Kidney glomerular epithelial cell (primary cell): ENCODE results near the gene CYYR1.

Experiments used
- DNase-seq: peaks from one replicate; lab custom pipeline; 2025; lab: John Stamatoyannopoulos, UW

Gene CYYR1

DNA sequence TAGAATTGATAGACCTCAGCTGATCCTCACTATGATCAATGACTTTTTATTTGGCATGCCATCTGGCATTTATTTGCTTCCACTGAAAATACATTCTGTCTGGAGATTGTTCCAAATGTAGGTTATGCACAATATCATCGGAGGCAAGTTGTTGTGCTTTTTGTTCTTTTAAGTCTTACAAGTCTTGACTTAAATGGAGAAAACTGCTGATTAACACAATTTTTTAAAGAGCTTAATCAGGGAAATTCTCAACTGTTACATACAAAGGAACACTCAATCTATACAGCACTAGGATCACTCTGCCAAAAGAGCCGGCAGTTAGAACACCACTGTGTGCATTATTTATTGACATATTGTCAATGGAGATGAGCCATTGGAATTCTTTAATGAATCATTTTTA lies 19.2 kb downstream of the CYYR1 start:
- no peak for DNase-seq

DNA sequence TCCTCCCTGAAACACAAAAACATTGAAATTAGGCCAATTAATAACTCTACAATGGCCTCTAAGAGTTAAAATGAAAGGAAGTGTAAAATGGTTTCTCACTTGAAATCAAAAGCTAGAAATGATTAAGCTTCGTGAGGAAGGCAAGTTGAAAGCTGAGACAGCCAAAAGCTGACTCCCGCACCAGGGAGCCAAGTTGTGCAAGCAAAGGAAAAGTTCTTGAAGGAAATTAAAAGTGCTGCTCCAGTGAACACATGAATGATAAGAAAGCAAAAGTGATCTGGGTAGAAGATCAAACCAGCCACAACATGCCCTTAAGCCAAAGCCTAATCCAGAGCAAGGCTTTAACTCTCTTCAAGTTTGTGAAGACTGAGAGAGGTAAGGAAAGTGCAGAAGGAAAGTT lies 22.8 kb downstream of the CYYR1 start:
- DNase-seq = peak; percentile 33

DNA sequence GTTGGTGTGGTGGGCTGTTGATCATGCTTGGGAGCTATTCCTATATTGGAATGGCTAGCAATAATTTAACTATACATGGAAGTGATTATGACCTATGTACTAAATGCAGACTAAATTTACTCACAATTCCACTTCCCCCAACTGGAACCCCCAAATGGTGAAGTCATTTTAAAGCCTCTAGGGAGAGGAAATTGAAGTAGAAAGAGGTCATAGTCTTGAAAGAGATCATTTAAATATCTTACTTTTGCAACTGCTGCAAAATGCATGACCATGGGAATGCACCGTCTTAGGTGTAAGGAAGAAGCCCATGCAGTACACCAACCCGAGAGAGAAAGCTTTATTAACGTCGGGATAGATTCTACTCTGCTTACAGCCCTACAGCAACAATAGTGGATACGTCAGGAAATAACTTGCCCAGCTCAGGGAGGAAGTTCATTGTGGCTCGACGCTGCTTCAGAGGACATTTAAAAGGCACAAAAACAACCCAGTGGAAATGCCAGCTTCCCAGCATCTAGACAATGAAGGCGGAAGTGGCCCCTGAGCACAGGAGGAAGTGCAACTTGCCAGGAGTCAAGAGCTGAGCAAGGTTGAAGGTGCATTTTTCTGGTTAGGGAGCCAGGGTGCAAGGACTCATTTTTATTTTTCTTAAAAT lies 26.5 kb downstream of the CYYR1 start:
- no peak for DNase-seq

DNA sequence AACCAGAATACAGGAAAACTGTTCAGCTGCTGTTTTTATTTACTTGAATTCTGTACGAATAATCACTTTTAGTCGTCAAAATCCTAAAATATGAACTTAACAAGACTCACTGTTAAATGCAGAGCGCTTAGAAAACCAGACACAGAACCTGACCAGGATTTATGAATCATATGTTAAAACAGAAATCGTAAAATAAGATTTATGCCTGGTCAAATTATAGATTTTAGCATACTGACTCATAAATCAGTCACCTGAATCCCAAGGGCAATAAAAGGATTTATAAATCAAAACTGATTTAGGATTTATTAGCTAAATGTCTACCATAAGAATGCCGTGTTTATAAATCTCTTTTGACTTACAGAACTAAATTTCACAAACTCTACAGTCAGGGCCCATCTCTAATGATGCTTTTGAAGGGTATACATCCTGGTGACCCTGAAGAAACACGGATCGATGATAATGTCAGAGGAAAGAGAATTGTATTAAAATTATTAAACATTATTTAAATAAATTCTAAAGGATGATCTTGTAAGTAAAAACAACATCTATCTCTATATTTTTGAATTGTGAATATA lies 28.8 kb downstream of the CYYR1 start:
- no peak for DNase-seq

DNA sequence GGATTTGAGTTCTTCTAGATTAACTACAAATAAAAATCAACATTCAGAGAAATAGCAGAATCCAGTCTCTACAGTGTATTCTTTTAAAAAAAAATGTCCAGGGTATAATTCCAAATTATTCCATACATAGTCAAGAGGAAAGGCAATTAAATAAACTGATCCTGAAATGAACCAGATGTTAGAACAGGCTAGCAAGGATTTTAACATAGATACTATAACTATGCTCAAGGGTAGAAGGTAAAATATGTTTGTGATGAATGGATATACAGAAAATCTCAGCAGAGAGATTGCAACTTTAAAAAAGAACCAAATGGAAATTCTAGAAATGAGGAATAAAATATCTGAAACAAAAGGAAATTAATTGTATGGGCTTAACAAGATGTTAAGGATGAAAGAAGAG lies 32.4 kb downstream of the CYYR1 start:
- no peak for DNase-seq

DNA sequence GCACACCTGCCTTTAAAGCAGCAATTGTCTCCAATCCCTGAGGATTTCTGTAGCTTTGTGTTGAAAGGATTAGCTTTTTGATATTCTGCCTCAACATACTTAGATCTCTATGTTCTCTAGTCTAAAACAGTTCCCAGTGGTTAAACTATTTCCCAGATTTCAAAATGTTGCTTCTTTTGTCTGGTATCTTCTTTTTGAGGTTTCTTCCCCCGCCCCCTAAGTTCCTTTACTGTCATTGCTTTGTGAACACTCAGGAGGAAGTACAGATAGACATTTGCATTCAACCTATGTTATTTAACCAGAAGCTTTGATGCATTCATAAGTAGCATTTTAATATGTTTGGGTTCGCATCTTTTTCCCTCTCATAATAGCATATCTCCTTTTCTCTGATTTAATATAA lies 33.5 kb downstream of the CYYR1 start:
- DNase-seq = no peak

DNA sequence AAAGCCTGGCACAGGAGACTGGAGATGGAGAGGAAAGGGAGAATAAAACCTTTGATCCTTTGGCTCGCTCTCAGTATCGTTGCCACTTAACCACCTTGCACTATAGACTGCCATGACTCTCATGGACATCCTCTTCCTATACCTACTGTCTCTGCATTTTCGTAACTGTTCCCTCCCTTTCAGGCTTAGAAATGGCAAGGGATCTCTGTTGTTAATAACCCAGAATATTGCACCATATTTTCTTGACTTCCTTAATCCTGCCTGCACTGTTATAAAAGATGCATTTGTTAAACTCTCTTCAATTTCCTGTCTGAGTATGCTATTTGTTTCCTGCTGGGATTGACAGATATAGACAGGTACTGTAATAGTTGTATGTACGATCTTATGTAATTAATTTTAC lies 38.6 kb downstream of the CYYR1 start:
- no peak for DNase-seq

DNA sequence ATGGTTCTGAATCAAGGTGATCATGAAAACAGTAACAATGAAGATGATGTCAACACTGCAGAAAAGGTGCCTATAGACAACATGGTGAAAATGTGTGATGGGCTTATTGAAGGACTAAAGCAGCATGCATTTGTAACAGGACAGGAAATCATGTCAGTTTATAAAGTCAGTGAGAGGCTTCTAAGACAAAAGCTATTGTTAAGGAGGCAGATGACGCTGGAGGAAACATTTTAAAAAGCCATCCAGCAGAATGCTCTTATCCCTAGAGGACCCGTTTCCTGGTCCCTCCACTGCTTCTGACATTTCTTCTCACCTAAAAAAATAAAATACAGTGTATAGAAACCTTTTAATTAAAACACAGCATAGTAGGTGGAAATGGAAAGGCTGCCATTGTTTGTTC lies 40.9 kb downstream of the CYYR1 start:
- no peak for DNase-seq

DNA sequence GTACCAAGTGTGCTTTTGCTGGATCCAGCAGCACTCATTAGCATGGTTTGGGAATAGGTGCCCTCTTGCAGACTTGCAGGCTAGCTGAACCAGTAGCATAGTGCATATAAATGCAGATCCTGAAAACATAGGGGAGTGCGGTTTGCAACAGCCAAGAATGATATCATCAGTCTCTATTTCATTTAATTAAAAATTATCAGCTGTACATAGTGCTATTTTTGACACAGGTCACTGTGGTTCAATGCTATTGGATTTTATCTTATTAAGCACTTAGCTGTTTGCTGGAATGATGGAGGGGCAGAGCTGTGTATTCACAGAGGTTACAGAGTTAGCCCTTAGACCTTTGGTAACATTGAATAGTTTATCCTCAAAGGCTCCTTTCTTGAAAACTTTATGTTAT lies 43.6 kb downstream of the CYYR1 start:
- no peak for DNase-seq

DNA sequence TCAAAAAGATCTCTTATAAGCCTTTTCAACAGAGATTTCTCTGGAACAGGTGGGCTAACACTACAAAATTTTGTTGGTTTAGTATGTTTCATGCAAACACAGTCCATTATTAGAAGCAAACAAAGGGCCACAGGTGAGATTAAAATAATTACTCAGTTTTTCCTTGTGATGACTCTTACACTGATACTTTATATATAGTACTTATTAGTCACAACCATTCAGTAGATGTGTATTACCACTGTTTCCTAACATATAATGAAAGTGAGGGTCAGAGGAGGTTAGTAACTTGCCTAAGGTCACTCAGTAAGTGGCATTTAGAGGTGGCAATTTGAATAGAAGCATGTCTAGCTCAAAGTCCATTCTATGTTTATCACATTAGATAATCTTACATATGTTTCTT lies 44.2 kb downstream of the CYYR1 start:
- DNase-seq = no peak

DNA sequence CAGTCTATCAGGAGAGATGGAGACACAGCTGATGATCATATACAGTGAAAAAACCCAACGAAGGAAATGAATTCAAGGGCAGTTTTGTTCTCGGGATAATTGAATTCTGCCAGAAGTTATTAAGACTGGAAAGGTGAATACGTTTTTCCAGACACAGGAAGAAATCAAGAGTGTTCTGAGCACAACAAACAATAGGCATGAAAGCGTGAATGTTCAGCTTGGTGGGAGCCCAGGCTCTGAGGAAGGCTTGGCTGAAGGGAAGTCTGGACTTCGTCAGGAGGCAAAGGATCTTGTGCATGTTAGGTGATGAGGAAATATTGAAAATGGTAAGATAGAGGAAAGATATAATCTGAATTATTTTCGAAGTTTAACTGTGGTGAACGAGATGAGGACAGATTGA lies 50.4 kb downstream of the CYYR1 start:
- no peak for DNase-seq

DNA sequence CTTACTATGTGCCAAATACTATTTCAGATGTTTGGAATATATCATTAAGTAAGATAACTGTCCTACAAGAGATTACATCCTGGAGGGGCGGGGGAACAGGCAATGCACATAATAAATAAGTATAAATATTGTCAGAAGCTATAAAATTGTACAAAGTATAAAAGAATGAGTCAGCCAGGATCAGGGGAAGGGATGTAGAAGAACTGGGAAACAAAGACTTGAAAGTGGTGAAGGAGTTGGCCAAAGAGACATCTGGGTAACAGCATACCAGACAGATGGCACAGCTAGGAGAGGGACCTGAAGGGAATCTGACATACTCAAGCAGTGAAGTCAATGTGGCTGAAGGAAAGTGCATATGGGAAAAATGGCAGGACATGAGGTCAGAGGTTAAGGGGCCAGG lies 53.9 kb downstream of the CYYR1 start:
- DNase-seq = no peak

DNA sequence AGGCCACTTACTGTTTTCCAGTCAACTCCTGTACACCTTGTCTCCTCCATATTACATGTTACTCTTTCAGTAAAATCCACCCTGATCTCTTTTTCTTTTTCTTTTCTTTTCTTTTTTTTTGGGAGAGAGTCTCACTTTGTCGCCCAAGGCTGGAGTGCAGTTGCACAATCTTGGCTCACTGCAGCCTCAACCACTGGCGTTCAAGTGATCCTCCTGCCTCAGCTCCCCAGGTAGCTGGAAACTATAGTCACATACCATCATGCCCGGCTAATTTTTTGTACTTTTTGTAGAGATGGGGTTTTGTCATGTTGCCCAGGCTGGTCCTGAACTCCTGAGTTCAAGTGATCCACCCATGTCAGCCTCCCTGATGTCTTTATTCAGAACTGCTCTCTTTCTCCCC lies 57.8 kb downstream of the CYYR1 start:
- no peak for DNase-seq

DNA sequence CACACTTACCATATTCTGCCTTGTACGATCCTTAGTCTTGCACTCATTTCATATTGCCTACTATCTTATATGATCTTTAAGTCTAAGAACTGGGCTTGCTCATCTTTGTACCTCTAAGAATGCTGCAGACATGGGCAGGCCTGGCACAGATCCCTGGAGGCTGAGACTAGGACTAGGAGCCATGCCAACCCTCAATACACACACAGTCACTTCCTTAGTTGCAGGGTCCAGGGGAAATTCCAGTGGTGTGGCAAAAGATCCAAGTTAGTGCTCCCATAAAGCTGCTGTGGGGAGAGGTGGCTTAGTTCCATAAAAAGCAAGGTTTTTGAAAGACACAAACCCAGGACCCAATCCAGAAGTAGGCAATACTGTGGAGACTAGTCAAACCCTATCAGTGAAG lies 59.9 kb downstream of the CYYR1 start:
- DNase-seq = no peak

DNA sequence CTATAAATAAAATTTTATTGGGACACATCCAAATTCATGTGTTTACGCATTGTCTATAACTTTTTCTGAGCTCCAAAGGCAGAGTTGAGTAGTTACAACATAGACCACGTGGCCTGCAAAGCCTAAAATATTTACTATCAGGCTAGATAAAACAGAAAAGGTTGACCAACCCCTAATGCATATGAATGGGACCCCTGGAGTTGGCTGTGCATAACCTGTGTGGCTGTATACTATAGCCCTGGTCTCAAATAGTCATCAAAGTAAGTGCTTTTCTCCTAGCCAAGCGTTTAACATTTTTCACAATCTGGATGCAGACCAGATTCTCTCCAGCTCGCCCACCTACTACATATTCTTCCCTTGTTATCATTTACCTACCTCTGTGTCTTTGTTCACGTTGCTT lies 60.4 kb downstream of the CYYR1 start:
- DNase-seq = no peak

DNA sequence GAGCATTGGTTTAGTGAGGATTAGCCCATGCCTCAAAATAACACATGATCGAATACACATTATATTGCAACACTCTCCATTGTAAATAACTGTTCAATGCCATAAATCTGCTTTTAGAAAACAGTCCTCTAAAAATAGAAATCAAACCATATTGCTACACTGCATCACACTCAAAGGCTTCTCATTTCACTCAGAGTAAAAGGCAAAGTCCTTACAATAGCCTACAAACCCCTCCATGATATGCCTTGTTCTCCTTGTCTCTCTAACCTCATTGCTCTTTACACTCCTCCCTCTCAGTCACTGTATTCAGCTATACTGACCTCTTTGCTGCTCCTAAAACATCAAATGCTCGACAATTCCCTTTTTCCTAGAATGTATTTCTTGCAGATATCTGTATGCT lies 64.2 kb downstream of the CYYR1 start:
- DNase-seq = no peak

DNA sequence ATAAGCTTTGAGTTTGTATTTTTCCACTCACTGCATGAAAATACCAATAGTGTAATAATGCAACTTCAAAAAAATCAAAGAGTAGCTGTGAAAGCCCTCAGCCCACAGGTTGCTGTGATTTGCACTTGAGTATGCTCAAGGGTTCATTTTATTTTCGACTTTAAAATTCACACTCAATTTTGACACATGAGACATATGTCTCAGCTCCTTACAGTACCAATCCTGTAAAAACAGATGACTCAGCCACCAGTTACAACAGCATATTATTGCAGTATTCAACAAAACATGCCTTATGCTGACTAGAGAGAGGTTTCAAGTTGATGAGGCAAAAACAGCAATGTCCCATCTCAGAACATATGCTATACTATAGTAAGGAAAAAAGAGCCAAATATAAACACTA lies 66.1 kb downstream of the CYYR1 start:
- peak; percentile 36 for DNase-seq

DNA sequence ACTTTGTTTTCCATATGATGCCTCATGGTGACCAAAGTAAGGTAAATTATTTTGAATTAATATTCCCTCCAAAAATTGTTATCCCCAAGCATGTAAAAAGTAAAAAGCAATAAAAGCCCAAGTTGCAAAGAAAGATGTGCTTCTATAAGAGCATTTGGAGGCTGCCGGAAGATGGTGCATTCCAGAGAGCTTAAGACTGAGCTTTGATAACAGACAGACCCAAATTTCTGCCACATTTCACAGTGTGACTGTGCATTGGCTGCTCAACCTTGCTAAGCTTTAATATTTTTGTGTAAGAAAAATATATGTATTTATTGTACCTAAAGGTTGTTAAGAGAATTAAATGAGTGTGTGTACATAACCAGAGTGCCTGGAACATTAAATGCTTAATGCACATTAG lies 67.9 kb downstream of the CYYR1 start:
- no peak for DNase-seq

DNA sequence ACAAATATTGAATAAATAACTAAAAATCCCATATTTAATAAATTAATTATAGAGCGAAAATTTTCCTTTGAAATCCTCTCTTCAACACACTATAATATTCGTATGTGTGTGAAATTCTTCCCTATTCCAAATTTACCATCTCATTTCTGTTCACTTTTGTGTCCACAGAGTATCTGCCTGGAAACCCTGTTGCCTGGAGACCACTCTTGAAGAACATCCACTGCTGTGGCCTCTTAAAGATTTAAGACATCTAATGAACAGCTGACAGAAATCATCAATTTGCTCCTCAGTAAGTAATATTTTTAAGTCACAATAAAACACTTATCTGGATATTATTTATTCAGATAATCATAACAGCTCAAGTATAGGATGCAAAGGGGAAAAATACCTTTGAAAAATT lies 69.7 kb downstream of the CYYR1 start:
- DNase-seq = no peak

DNA sequence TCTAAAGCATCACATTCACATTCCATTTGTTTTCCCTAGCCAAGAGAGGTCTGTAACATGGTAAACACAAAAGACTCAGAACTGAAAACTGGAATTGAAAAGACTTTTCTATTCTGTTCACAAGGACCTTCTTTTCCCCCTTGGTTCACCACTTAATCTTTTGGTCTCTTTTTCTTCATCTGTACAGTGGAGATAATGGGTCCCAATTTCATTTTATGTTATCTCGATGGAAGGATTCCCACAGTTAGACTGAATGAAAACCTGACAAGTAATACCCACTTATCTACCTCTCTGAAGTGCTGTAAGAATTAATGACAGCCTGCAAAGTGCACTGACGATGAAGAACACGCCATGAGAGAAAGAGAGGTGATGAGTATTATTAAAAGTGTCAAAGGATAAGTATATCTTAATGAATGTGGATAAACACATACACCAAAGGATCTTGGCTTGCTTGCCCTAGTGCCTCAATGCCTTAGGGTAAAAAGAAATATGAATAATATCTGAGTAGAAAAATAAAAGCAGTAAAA lies 71.5 kb downstream of the CYYR1 start:
- no peak for DNase-seq

DNA sequence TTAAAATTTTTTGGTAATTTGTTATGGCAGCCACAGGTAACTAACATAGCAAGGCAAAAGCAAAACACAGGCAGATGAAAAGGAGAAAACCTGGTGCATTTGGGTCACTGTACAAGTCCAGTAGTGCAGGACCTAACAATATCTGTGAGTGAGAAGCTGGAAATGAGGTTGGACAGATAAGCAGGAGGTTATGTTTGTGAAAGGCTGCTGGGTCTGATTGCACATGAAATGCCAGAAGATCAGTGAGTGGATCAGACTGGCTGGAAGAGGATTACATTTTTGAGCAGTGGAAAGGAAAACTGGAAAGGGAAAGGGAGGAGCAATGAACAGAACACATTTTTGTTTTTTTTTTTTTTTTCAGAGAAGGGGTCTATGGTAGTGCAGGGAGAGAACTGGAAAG lies 73.6 kb downstream of the CYYR1 start:
- DNase-seq = peak; percentile 50

DNA sequence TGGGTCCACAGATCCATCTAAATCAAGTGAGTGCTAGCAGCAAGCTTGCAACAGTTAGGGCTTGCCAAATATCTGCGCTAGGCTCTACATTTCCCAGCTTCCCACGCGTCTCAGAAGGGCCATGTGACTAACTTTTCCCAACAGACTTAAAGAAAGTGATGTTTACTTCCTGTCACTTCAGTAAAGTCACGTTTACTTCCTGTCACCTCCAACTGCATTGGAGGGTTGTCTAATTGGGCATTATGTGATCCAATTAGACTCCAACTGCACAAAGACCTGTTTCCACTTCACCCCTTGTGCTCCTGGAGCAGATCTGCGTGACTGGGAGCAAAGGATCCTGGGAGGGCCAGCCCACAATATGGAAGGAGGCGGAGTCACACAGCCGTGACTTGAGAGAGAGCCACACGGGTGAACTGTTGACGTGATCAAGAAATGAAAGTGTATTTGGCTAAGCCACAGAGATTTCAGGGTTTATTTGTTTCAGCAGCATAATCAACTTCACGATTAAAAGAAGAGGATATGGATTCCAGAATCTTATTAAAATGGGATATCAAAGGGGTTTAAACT lies 77.7 kb downstream of the CYYR1 start:
- DNase-seq = no peak

DNA sequence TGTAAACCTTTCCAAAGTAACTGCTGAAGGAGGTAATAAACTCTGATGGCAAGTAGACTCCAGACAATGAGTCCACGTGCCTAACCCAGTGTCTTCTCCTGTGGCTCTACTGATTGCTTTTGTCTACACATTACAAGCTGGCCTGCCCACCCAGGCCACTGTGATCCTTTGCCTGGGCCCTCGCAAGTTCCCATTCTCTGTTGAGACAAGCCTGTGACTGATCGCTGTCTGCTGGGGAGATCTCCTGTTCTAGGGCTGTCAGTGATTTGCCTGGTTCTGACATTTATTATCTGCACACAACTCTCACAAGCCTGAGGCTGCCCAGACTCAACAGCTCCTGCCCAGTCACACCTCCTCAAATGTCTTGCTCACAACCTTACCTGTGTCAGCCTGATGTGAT lies 81.4 kb downstream of the CYYR1 start:
- no peak for DNase-seq

DNA sequence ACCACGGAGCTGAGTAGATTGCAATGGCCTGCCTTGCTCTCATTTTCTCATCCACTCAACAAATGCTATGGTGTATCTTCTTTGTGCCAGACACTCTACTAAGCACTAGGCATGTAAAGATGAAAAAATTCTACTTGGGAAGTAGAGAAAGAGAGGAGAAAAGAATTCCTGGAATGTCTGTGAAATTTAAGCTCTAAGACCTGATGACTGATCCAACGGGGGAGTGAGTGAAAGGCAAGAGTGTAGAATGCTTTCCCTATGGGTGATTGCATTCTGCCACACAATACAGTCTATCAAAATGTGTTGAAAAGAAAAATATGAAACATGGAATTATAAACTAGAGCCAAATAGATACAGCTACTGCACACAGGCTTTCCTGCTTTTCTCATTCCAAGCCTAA lies 82.3 kb downstream of the CYYR1 start:
- DNase-seq = peak; percentile 88
